WTC11 (cell line): Measurements from ENCODE around the gene VPS18.

Experiments used
- ETV6 ChIP-seq: sonication (generic); formaldehyde crosslinking; IDR thresholded peaks from 2 replicates; pipeline ENCODE4 v1.8.1; 2022; ENCODE audit warnings: mild to moderate bottlenecking, missing genetic modification reagents
- TF ChIP-seq, protein P1 (sequence below): fragments of 200-600 bp; IDR thresholded peaks from 2 replicates; pipeline ENCODE4 v1.8.0; 2022; ENCODE audit warnings: antibody characterized with exemption
- TF ChIP-seq, protein P2 (sequence below): sonication (generic); formaldehyde crosslinking; IDR thresholded peaks from 2 replicates; pipeline ENCODE4 v1.8.1; 2023; ENCODE audit warnings: mild to moderate bottlenecking, missing genetic modification reagents, moderate library complexity
- TF ChIP-seq, protein P3 (sequence below): sonication (generic); formaldehyde crosslinking; IDR thresholded peaks from 2 replicates; pipeline ENCODE4 v1.8.1; 2023; ENCODE audit warnings: mild to moderate bottlenecking, missing genetic modification reagents, borderline replicate concordance
- TF ChIP-seq, protein P4 (sequence below): sonication (generic); formaldehyde crosslinking; IDR thresholded peaks from 2 replicates; pipeline ENCODE4 v1.8.1; 2023; ENCODE audit warnings: mild to moderate bottlenecking, missing genetic modification reagents, moderate library complexity
- TF ChIP-seq, protein P5 (sequence below): sonication (generic); formaldehyde crosslinking; IDR thresholded peaks from 2 replicates; pipeline ENCODE4 v1.8.0; 2022; ENCODE audit warnings: mild to moderate bottlenecking, missing genetic modification reagents
- TF ChIP-seq, protein P6 (sequence below): sonication (generic); formaldehyde crosslinking; IDR thresholded peaks from 2 replicates; pipeline ENCODE4 v1.8.0; 2023; ENCODE audit warnings: missing genetic modification reagents

DNA sequence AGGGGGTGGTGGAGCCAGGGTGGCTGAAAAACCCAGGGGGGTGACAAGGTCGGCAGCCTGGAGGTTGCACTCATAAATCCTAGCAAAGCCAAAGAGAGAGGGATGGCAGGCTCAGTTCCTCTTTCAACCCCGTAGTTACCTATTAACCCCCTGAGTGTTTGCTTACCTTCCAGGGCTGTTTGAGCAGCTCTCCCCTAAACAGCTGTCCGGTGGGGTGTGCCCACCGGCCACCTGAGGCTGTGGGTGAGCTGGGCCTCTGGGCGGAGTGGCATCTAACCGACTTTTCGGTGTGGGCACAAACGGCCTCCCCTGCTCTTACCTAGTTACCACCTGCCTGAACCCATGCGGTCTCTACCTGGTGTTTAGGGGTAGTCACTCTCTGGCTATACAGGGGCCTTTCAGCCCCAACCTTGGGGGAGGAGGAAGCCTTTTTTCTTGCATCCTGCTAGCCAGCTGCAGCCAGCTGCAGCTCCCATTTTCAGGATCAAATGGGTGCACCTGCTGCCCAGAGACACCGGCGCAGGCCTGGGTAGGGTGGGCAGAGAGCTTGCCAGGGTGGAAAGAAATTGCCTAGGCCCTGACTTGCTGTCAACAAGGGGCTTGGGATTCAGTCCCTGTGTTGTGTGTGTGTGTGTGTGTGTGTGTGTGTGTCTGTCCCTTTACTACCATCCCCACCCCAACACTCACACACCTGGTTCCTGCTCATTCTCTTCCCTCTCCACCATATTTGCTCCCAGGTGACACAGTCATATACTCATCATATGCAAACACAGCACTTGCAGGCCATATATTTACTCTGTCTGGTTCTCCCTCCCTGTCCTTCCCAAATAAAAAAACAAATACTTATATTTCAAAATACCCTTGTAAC lies 38.6 kb downstream of the VPS18 start:
- TF ChIP-seq, protein P1, sequence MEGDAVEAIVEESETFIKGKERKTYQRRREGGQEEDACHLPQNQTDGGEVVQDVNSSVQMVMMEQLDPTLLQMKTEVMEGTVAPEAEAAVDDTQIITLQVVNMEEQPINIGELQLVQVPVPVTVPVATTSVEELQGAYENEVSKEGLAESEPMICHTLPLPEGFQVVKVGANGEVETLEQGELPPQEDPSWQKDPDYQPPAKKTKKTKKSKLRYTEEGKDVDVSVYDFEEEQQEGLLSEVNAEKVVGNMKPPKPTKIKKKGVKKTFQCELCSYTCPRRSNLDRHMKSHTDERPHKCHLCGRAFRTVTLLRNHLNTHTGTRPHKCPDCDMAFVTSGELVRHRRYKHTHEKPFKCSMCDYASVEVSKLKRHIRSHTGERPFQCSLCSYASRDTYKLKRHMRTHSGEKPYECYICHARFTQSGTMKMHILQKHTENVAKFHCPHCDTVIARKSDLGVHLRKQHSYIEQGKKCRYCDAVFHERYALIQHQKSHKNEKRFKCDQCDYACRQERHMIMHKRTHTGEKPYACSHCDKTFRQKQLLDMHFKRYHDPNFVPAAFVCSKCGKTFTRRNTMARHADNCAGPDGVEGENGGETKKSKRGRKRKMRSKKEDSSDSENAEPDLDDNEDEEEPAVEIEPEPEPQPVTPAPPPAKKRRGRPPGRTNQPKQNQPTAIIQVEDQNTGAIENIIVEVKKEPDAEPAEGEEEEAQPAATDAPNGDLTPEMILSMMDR, result no peak
- TF ChIP-seq, protein P2, sequence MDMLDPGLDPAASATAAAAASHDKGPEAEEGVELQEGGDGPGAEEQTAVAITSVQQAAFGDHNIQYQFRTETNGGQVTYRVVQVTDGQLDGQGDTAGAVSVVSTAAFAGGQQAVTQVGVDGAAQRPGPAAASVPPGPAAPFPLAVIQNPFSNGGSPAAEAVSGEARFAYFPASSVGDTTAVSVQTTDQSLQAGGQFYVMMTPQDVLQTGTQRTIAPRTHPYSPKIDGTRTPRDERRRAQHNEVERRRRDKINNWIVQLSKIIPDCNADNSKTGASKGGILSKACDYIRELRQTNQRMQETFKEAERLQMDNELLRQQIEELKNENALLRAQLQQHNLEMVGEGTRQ, result no peak
- TF ChIP-seq, protein P3, sequence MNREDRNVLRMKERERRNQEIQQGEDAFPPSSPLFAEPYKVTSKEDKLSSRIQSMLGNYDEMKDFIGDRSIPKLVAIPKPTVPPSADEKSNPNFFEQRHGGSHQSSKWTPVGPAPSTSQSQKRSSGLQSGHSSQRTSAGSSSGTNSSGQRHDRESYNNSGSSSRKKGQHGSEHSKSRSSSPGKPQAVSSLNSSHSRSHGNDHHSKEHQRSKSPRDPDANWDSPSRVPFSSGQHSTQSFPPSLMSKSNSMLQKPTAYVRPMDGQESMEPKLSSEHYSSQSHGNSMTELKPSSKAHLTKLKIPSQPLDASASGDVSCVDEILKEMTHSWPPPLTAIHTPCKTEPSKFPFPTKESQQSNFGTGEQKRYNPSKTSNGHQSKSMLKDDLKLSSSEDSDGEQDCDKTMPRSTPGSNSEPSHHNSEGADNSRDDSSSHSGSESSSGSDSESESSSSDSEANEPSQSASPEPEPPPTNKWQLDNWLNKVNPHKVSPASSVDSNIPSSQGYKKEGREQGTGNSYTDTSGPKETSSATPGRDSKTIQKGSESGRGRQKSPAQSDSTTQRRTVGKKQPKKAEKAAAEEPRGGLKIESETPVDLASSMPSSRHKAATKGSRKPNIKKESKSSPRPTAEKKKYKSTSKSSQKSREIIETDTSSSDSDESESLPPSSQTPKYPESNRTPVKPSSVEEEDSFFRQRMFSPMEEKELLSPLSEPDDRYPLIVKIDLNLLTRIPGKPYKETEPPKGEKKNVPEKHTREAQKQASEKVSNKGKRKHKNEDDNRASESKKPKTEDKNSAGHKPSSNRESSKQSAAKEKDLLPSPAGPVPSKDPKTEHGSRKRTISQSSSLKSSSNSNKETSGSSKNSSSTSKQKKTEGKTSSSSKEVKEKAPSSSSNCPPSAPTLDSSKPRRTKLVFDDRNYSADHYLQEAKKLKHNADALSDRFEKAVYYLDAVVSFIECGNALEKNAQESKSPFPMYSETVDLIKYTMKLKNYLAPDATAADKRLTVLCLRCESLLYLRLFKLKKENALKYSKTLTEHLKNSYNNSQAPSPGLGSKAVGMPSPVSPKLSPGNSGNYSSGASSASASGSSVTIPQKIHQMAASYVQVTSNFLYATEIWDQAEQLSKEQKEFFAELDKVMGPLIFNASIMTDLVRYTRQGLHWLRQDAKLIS (CRISPR knock-in tag), result no peak
- TF ChIP-seq, protein P4, sequence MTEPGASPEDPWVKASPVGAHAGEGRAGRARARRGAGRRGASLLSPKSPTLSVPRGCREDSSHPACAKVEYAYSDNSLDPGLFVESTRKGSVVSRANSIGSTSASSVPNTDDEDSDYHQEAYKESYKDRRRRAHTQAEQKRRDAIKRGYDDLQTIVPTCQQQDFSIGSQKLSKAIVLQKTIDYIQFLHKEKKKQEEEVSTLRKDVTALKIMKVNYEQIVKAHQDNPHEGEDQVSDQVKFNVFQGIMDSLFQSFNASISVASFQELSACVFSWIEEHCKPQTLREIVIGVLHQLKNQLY (CRISPR knock-in tag), result no peak
- TF ChIP-seq, protein P5, sequence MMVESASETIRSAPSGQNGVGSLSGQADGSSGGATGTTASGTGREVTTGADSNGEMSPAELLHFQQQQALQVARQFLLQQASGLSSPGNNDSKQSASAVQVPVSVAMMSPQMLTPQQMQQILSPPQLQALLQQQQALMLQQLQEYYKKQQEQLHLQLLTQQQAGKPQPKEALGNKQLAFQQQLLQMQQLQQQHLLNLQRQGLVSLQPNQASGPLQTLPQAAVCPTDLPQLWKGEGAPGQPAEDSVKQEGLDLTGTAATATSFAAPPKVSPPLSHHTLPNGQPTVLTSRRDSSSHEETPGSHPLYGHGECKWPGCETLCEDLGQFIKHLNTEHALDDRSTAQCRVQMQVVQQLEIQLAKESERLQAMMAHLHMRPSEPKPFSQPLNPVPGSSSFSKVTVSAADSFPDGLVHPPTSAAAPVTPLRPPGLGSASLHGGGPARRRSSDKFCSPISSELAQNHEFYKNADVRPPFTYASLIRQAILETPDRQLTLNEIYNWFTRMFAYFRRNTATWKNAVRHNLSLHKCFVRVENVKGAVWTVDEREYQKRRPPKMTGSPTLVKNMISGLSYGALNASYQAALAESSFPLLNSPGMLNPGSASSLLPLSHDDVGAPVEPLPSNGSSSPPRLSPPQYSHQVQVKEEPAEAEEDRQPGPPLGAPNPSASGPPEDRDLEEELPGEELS (CRISPR knock-in tag), result no peak
- TF ChIP-seq ETV6 (CRISPR knock-in tag), result no peak
- TF ChIP-seq, protein P6, sequence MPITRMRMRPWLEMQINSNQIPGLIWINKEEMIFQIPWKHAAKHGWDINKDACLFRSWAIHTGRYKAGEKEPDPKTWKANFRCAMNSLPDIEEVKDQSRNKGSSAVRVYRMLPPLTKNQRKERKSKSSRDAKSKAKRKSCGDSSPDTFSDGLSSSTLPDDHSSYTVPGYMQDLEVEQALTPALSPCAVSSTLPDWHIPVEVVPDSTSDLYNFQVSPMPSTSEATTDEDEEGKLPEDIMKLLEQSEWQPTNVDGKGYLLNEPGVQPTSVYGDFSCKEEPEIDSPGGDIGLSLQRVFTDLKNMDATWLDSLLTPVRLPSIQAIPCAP, result no peak
